Embryonic facial prominence (tissue), 1 donor: ENCODE measurements around the gene SPC25.

ENCODE experiments used
- DNase-seq: peaks from one replicate; pipeline ENCODE4 v3.0.0-alpha.2; 2016; ENCODE audit errors: extremely low spot score

The SPC25 gene

DNA sequence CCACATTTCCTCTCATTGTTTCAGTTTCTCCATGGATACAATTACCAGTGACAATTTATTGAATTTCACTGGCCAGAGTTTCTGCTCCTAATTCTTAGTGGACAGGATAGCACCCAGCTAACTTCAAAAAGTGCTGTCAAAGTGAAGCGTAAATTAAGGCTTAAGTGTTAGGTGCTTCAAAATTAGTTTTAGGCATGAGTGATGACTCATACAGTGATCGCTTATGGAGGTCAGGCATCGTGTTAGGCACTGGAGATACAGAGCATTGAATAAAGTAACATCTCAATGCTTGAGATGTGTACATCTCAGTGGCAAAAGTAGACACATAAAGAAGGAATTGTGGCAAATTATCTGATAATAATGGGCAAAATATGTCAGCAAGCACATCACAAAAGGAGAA lies 47.0 kb downstream of the SPC25 start:
- DNase-seq, result no peak

- no peak for DNase-seq
These were observed 48.8 kb downstream of the SPC25 start for GRCh38 chr2:168841445-168841844.

DNA sequence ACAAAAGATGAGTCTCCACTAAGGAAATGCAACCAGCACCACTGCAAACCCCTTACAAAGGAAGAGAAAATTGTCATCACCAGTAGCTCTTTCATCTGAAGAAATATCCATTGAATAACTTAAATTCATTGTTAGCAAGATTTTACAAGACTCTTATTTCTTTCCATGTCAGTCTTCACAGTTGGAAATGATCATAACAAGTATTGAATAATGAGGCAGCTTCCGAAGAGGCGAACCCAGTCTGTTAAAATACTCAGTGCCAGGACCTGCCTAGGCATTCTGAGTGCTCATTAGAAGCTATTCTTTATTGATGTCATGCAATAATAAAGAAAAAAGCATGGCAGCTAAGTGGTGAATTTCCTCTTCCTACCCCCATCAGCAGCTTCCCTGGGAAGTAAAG lies 54.3 kb downstream of the SPC25 start:
- DNase-seq, result no peak

DNA sequence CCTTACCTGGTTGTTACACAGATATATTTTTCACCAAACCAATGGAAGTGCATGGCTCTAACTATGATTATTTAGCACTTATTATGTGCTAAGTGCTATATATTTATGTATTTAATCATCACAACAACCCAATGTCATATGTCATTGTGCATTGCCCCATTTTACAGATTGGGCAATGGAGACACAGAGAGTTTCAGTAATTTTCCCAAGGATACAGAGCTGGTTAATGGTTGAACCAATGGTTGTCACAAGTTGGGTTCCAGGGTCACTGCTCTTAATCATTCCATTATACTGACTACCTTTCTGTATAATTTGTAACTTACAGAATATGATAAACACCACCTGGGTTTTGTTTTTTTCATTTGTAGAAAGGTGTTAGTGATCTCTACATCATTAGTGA lies 58.6 kb downstream of the SPC25 start:
- DNase-seq, result no peak

- no peak for DNase-seq
These were observed 59.3 kb downstream of the SPC25 start for GRCh38 chr2:168830958-168831357.

- DNase-seq, result no peak
These were observed 65.1 kb downstream of the SPC25 start for GRCh38 chr2:168825126-168825525.

GRCh38 chr2:168821992-168822391 lies 68.2 kb downstream of the SPC25 start:
- DNase-seq, result no peak

DNA sequence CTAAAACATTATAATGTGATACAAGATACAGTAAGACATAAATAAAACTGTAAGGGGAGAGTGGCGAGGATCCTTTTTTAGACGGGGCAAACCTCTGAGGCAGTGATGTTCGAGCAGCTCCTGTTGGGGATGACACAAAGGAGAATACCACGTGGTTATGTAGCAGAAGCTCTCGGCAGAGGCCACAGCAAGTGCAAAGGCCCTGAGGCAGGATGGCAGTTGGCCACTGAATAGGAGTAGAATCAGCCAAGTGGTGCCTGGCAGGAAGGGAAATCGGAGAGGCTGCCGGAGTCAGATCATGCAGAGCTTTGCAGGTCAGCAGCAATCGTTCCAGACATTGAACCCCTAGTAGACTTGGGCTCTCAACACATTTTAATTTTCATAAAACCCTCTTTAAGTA lies 68.7 kb downstream of the SPC25 start:
- DNase-seq, result no peak
